ENCODE data around the gene ZSWIM1. TPM values are rescaled to one million over a fixed set of nuclear protein-coding genes. Genes with fewer than 3 reads are reported as not detected.
A peak's percentile ranks its signal among the peaks of the same experiment; 100 is the strongest.

Gene ZSWIM1
- total and polyA plus RNA-seq, 2 of the 13 experiments (the other 11 are each of a cell fraction or from before 2014, with no cell fraction given), result 9.5 to 11.7 TPM

GRCh38 chr20:45863543-45864470, 17.2 kb upstream of the ZSWIM1 start (continued):
- peak; percentile 19 for TF ChIP-seq ZEB1 (IDR thresholded peaks at IDR 0.05; ENCODE audit: insufficient replicate concordance, low read depth)
- TF ChIP-seq PRDM10 (CRISPR knock-in tag; IDR thresholded peaks at IDR 0.05; ENCODE audit: low read depth), result 0 out of 2 replicates have a peak, but pooled peaks have one; percentile 29
- TF ChIP-seq RFXANK (CRISPR knock-in tag; IDR thresholded peaks at IDR 0.05), result no peak
- TF ChIP-seq FOXK1 (CRISPR knock-in tag; IDR thresholded peaks at IDR 0.05; ENCODE audit: borderline replicate concordance, low read depth), result peak; percentile 78; the same call in 1 of the 2 replicates
- 0 out of 2 replicates have a peak, but pooled peaks have one; percentile 20 for TF ChIP-seq ARNT2 (CRISPR knock-in tag; IDR thresholded peaks at IDR 0.05; ENCODE audit: low read depth)
- no peak for TF ChIP-seq SAFB2 (CRISPR knock-in tag; IDR thresholded peaks at IDR 0.05; ENCODE audit: borderline replicate concordance, low read depth)
- no peak for TF ChIP-seq ZNF616 (CRISPR knock-in tag; IDR thresholded peaks at IDR 0.05; ENCODE audit: low read depth)
- TF ChIP-seq XBP1 (CRISPR knock-in tag; IDR thresholded peaks at IDR 0.05), result no peak
- peak; percentile 54; the same call in 1 of the 2 replicates for TF ChIP-seq PPARG (CRISPR knock-in tag; conservative IDR thresholded peaks at IDR 0.05)
- peak; percentile 16; the same call in 1 of the 2 replicates for TF ChIP-seq ZNF704 (CRISPR knock-in tag; IDR thresholded peaks at IDR 0.05; ENCODE audit: borderline replicate concordance)
- no peak for TF ChIP-seq PAWR (CRISPR knock-in tag; IDR thresholded peaks at IDR 0.05; ENCODE audit: borderline replicate concordance)
- peak; percentile 35; the same call in 1 of the 2 replicates for TF ChIP-seq ZMYM4 (CRISPR knock-in tag; IDR thresholded peaks at IDR 0.05)
- no peak for TF ChIP-seq ZNF512 (CRISPR knock-in tag; IDR thresholded peaks at IDR 0.05)
- TF ChIP-seq ZNF10 (CRISPR knock-in tag; IDR thresholded peaks at IDR 0.05; ENCODE audit: borderline replicate concordance, low read depth), result no peak
- TF ChIP-seq ZNF207 (IDR thresholded peaks at IDR 0.05; ENCODE audit: borderline replicate concordance), result no peak
- TF ChIP-seq RXRA (CRISPR knock-in tag; IDR thresholded peaks at IDR 0.05), result 0 out of 2 replicates have a peak, but pooled peaks have one; percentile 33
- TF ChIP-seq SMARCC2 (IDR thresholded peaks at IDR 0.05), result peak; percentile 32; the same call in 1 of the 2 replicates
- TF ChIP-seq EHMT2 (IDR thresholded peaks at IDR 0.05; ENCODE audit: borderline replicate concordance, low read depth, low read length), result 0 out of 2 replicates have a peak, but pooled peaks have one; percentile 30
- TF ChIP-seq ZNF552 (CRISPR knock-in tag; IDR thresholded peaks at IDR 0.05; ENCODE audit: borderline replicate concordance), result 0 out of 2 replicates have a peak, but pooled peaks have one; percentile 31
- no peak for TF ChIP-seq NFKB2 (CRISPR knock-in tag; IDR thresholded peaks at IDR 0.05; ENCODE audit: borderline replicate concordance)
- peak; percentile 61 for TF ChIP-seq RARA (CRISPR knock-in tag; IDR thresholded peaks at IDR 0.05)
